Gastroesophageal sphincter (tissue), 3 donors: ENCODE measurements around the gene TMEM209.

ENCODE experiments used
- POLR2A ChIP-seq, 2 donors: fragments of 450-650 bp; IDR thresholded peaks; one replicate each; pipeline ENCODE4 v1.6.1; 2017; ENCODE audit warnings: antibody characterized with exemption in 2 of 2, mild to moderate bottlenecking in 2 of 2, moderate library complexity in 1 of 2
- TF ChIP-seq, protein P1 (sequence below), 4 experiments: fragments of 200-600 bp in 2 of 4; fragments of 450-650 bp in 2 of 4; sonication (generic) in 1 of 4; IDR thresholded peaks; one replicate each; pipeline ENCODE4 v1.5.1; 2017 to 2019; ENCODE audit warnings: antibody characterized with exemption in 4 of 4, mild to moderate bottlenecking in 2 of 4, moderate library complexity in 2 of 4

GRCh38 chr7:130221746-130222145 is 16.5 kb upstream of the TMEM209 start:
- TF ChIP-seq, protein P1, sequence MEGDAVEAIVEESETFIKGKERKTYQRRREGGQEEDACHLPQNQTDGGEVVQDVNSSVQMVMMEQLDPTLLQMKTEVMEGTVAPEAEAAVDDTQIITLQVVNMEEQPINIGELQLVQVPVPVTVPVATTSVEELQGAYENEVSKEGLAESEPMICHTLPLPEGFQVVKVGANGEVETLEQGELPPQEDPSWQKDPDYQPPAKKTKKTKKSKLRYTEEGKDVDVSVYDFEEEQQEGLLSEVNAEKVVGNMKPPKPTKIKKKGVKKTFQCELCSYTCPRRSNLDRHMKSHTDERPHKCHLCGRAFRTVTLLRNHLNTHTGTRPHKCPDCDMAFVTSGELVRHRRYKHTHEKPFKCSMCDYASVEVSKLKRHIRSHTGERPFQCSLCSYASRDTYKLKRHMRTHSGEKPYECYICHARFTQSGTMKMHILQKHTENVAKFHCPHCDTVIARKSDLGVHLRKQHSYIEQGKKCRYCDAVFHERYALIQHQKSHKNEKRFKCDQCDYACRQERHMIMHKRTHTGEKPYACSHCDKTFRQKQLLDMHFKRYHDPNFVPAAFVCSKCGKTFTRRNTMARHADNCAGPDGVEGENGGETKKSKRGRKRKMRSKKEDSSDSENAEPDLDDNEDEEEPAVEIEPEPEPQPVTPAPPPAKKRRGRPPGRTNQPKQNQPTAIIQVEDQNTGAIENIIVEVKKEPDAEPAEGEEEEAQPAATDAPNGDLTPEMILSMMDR (IDR thresholded peaks at IDR 0.05) = no peak
- no peak for TF ChIP-seq POLR2A (IDR thresholded peaks at IDR 0.05)
